Uterus (tissue), 2 donors: ENCODE results near the gene NEMP1.

Experiments used
- POLR2A ChIP-seq, 2 donors: fragments of 450-650 bp; IDR thresholded peaks; one replicate each; pipeline ENCODE4 v1.6.1; 2016; ENCODE audit warnings: antibody characterized with exemption in 2 of 2, mild to moderate bottlenecking in 1 of 2, moderate library complexity in 1 of 2
- TF ChIP-seq, protein P1 (sequence below), 4 experiments: fragments of 200-600 bp in 2 of 4; fragments of 450-650 bp in 2 of 4; sonication (generic) in 2 of 4; IDR thresholded peaks; one replicate each; pipeline ENCODE4 v1.5.1; 2016 to 2019; ENCODE audit warnings: antibody characterized with exemption in 4 of 4, mild to moderate bottlenecking in 2 of 4, moderate library complexity in 1 of 4

DNA sequence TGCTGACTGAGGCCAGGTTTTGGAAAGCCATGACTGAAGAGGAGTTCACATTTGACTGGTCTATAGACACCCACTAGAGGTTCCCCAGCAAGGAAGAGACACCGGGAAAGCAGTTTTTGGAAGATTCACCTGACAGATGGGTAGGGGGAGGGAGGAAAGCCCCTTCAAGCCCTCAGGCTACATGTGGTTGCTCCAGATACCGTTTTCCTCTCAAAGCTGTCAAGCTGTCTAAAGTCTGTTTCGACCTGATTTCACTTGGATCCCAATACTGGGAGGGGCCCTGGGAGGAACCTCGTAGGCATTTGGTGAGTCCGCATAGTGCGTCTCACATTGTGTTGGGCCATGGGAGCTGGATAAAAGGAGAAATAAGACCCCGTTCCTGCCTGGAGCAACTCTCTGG, 48.0 kb upstream of the NEMP1 start:
- TF ChIP-seq, protein P1, sequence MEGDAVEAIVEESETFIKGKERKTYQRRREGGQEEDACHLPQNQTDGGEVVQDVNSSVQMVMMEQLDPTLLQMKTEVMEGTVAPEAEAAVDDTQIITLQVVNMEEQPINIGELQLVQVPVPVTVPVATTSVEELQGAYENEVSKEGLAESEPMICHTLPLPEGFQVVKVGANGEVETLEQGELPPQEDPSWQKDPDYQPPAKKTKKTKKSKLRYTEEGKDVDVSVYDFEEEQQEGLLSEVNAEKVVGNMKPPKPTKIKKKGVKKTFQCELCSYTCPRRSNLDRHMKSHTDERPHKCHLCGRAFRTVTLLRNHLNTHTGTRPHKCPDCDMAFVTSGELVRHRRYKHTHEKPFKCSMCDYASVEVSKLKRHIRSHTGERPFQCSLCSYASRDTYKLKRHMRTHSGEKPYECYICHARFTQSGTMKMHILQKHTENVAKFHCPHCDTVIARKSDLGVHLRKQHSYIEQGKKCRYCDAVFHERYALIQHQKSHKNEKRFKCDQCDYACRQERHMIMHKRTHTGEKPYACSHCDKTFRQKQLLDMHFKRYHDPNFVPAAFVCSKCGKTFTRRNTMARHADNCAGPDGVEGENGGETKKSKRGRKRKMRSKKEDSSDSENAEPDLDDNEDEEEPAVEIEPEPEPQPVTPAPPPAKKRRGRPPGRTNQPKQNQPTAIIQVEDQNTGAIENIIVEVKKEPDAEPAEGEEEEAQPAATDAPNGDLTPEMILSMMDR (IDR thresholded peaks at IDR 0.05), result no peak
- no peak for TF ChIP-seq POLR2A (IDR thresholded peaks at IDR 0.05)
